SK-N-SH treated with all-trans-retinoic acid at 6 μM for 48 hours (cell line): ENCODE results near the gene IFNB1.

Source experiments
- BACH2 ChIP-seq: fragments of 250-450 bp; sonication (Bioruptor Pico); IDR thresholded peaks from 2 replicates; pipeline ENCODE4 v1.9.0; 2021; ENCODE audit warnings: mild to moderate bottlenecking, borderline replicate concordance
- ESRRG ChIP-seq: fragments of 250-450 bp; sonication (Bioruptor Pico); IDR thresholded peaks from 2 replicates; pipeline ENCODE4 v1.6.1; 2021; ENCODE audit warnings: mild to moderate bottlenecking
- OSR1 ChIP-seq: fragments of 250-450 bp; sonication (Bioruptor Pico); IDR thresholded peaks from 2 replicates; pipeline ENCODE4 v1.8.0; 2022; ENCODE audit warnings: moderate library complexity, mild to moderate bottlenecking, inconsistent platforms
- TCF4 ChIP-seq: fragments of 250-450 bp; sonication (Bioruptor Pico); IDR thresholded peaks from 2 replicates; pipeline ENCODE4 v1.8.0; 2021; ENCODE audit warnings: mild to moderate bottlenecking, moderate library complexity, borderline replicate concordance
- ZNF8 ChIP-seq: fragments of 450-650 bp; formaldehyde crosslinking; IDR thresholded peaks from 2 replicates; pipeline ENCODE4 v1.5.0; 2020; ENCODE audit warnings: mild to moderate bottlenecking, moderate library complexity
- TF ChIP-seq, protein P1 (sequence below): fragments of 250-450 bp; sonication (Bioruptor Pico); IDR thresholded peaks from 2 replicates; pipeline ENCODE4 v1.8.0; 2021; ENCODE audit warnings: low read depth, mild to moderate bottlenecking, moderate library complexity, borderline replicate concordance
- TF ChIP-seq, protein P2 (sequence below): fragments of 250-450 bp; sonication (Bioruptor Pico); IDR thresholded peaks from 2 replicates; pipeline ENCODE4 v1.8.0; 2020; ENCODE audit warnings: mild to moderate bottlenecking, moderate library complexity, borderline replicate concordance

DNA sequence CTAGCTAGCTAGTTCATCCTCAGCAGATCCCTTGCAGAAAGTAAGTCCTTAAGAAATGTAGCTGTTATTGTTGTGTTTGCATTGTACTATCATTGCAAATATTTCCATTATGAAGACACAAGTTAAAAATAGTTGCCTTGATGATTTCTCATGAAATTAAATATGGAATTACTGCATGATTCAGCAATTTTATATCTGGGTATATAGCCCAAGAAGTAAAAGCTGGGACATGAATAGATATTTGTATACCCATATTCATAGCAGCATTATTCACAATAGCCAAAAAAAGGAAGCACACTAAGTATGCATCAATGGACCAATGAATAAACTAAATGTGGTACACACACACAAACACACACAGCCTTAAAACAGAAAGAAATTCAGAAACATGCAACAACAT lies 6.8 kb downstream of the IFNB1 start:
- TF ChIP-seq OSR1 (CRISPR knock-in tag) = no peak
- no peak for TF ChIP-seq ZNF8 (CRISPR knock-in tag)
- no peak for TF ChIP-seq ESRRG (CRISPR knock-in tag)
- no peak for TF ChIP-seq TCF4 (CRISPR knock-in tag)
- TF ChIP-seq, protein P1, sequence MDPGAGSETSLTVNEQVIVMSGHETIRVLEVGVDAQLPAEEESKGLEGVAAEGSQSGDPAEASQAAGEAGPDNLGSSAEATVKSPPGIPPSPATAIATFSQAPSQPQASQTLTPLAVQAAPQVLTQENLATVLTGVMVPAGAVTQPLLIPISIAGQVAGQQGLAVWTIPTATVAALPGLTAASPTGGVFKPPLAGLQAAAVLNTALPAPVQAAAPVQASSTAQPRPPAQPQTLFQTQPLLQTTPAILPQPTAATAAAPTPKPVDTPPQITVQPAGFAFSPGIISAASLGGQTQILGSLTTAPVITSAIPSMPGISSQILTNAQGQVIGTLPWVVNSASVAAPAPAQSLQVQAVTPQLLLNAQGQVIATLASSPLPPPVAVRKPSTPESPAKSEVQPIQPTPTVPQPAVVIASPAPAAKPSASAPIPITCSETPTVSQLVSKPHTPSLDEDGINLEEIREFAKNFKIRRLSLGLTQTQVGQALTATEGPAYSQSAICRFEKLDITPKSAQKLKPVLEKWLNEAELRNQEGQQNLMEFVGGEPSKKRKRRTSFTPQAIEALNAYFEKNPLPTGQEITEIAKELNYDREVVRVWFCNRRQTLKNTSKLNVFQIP (CRISPR knock-in tag) = no peak
- TF ChIP-seq BACH2 (CRISPR knock-in tag) = no peak
- TF ChIP-seq, protein P2, sequence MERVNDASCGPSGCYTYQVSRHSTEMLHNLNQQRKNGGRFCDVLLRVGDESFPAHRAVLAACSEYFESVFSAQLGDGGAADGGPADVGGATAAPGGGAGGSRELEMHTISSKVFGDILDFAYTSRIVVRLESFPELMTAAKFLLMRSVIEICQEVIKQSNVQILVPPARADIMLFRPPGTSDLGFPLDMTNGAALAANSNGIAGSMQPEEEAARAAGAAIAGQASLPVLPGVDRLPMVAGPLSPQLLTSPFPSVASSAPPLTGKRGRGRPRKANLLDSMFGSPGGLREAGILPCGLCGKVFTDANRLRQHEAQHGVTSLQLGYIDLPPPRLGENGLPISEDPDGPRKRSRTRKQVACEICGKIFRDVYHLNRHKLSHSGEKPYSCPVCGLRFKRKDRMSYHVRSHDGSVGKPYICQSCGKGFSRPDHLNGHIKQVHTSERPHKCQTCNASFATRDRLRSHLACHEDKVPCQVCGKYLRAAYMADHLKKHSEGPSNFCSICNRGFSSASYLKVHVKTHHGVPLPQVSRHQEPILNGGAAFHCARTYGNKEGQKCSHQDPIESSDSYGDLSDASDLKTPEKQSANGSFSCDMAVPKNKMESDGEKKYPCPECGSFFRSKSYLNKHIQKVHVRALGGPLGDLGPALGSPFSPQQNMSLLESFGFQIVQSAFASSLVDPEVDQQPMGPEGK (CRISPR knock-in tag) = no peak
